ENCODE data around the gene TULP1.

DNA sequence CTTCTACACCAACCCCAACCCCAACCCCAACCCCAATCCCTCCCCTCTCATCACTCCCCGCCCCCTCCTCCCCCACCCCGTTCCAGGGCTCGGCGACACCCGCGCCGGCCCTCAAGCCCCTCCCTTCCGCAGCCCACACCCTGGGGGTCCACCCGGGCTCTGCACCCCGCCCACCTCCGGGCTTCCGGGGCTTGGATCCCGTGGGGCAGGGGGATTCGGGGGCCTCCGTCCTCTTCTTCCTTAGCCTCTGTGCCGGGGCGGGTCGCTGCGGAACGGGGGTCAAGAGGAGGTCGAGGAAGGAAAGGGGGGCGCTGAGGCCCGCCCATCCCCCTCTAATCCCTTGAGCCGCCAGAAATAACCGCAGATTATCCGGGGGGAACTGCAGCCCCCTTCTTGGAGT is 690 bp downstream of the TULP1 start:
- TF ChIP-seq EP300 (IDR thresholded peaks at IDR 0.05) (no peak), POLR2A (IDR thresholded peaks at IDR 0.05) (no peak), POLR2AphosphoS5 (IDR thresholded peaks at IDR 0.05) (no peak)
- TF ChIP-seq, protein P1, sequence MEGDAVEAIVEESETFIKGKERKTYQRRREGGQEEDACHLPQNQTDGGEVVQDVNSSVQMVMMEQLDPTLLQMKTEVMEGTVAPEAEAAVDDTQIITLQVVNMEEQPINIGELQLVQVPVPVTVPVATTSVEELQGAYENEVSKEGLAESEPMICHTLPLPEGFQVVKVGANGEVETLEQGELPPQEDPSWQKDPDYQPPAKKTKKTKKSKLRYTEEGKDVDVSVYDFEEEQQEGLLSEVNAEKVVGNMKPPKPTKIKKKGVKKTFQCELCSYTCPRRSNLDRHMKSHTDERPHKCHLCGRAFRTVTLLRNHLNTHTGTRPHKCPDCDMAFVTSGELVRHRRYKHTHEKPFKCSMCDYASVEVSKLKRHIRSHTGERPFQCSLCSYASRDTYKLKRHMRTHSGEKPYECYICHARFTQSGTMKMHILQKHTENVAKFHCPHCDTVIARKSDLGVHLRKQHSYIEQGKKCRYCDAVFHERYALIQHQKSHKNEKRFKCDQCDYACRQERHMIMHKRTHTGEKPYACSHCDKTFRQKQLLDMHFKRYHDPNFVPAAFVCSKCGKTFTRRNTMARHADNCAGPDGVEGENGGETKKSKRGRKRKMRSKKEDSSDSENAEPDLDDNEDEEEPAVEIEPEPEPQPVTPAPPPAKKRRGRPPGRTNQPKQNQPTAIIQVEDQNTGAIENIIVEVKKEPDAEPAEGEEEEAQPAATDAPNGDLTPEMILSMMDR (IDR thresholded peaks at IDR 0.05): no peak

Data from suprapubic skin (tissue), 4 donors.